ENCODE results near the gene VSTM4.

VSTM4 gene

DNA sequence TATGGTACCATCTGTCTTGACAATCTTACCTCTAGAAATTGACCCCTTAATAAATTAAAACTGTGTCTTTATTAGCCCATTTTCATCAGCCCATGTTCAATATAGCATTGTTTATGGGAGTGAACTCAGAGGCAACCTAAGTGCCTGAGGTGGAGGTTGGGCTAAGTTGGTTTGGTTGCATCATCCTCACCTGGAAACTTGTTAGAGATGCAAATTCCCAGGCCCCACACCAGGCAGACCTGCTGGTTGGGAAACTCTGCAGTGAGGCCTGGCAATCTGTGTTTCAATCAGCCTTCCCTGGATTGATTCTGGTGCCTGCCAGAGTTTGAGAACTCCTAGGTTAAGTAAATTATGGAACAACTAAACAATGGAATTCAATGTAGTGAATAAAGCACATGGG, 27.9 kb upstream of the VSTM4 start:
- Histone ChIP-seq H3K9me3 (ENCODE audit: control insufficient read depth in 2 of 2, low read length in 2 of 2) (peaks cover 3 to 4% of the 10 kb centered on the region in 2 donors), H3K4me3 (ENCODE audit: low read length in 2 of 2) (no peak overlapping the region), H3K27me3 (ENCODE audit: control insufficient read depth in 1 of 2, insufficient read depth in 2 of 2, low read length in 2 of 2) (no peaks in the 10 kb centered on the region), H3K27ac (ENCODE audit: low read length) (no peak overlapping the region), H3K4me1 (ENCODE audit: control insufficient read depth, insufficient read depth, low read length) (peaks cover 11% of the 10 kb centered on the region), H3K36me3 (ENCODE audit: control insufficient read depth in 2 of 2, insufficient read depth in 2 of 2, low read length in 2 of 2) (no peaks in the 10 kb centered on the region), H3K9ac (ENCODE audit: low read length in 2 of 2) (no peak overlapping the region)

DNA sequence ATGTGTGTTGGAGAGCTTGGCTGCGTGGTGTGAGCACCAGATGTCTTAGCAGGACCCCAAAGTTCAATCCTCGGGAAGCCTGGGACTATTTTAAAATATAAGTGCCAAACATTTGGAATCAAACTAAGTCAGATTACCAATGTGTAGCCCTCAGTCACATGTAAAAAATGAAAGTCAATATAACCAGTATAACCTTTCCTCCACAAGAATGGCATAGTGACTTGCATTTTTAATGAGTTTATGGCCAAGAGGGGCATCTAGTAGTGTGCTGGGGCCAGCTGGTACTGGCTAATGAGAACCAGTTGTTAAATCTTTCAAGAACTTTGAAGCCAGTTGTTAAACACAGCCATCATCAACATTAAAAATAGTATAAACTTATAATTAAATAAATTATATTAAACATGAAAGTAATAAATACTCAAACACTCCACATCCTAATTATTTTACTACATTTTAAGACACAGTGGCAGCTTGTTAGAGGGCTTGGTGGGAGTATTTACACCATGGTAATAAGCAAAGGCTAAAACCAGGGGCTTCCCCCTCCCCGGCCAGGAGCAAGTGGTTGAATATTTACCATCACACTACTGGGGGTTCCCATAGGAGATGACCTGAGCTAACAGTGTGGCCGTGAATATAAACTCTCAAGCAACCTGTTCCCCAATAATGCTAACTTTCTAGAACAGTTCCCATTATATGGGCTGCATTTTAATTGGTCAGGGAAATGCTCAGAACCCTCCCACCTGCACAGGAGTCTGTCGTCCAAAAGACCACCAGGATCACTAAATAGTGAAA, 26.4 kb upstream of the VSTM4 start:
- Histone ChIP-seq H3K9me3 (ENCODE audit: control insufficient read depth in 2 of 2, low read length in 2 of 2) (peaks cover 0 to 2% of the 10 kb centered on the region in 2 donors), H3K4me1 (ENCODE audit: control insufficient read depth, insufficient read depth, low read length) (peaks cover 11% of the 10 kb centered on the region), H3K27ac (ENCODE audit: low read length) (no peak overlapping the region), H3K27me3 (ENCODE audit: control insufficient read depth in 1 of 2, insufficient read depth in 2 of 2, low read length in 2 of 2) (no peaks in the 10 kb centered on the region), H3K4me3 (ENCODE audit: low read length in 2 of 2) (no peak overlapping the region), H3K36me3 (ENCODE audit: control insufficient read depth in 2 of 2, insufficient read depth in 2 of 2, low read length in 2 of 2) (no peaks in the 10 kb centered on the region), H3K9ac (ENCODE audit: low read length in 2 of 2) (no peak overlapping the region)

- Histone ChIP-seq H3K9ac (ENCODE audit: low read length in 2 of 2) (no peak overlapping the region), H3K27me3 (ENCODE audit: control insufficient read depth in 1 of 2, insufficient read depth in 2 of 2, low read length in 2 of 2) (no peaks in the 10 kb centered on the region), H3K27ac (ENCODE audit: low read length) (no peak overlapping the region), H3K36me3 (ENCODE audit: control insufficient read depth in 2 of 2, insufficient read depth in 2 of 2, low read length in 2 of 2) (no peaks in the 10 kb centered on the region), H3K4me3 (ENCODE audit: low read length in 2 of 2) (no peak overlapping the region), H3K4me1 (ENCODE audit: control insufficient read depth, insufficient read depth, low read length) (peaks cover 11% of the 10 kb centered on the region), H3K9me3 (ENCODE audit: control insufficient read depth in 2 of 2, low read length in 2 of 2) (peaks cover 0 to 2% of the 10 kb centered on the region in 2 donors)
Observed at GRCh38 chr10:49140304-49141177, 25.2 kb upstream of the VSTM4 start.

GRCh38 chr10:49139846-49140195, 24.5 kb upstream of the VSTM4 start:
- Histone ChIP-seq H3K27me3 (ENCODE audit: control insufficient read depth in 1 of 2, insufficient read depth in 2 of 2, low read length in 2 of 2) (no peaks in the 10 kb centered on the region), H3K4me3 (ENCODE audit: low read length in 2 of 2) (no peak overlapping the region), H3K9ac (ENCODE audit: low read length in 2 of 2) (no peak overlapping the region), H3K27ac (ENCODE audit: low read length) (no peak overlapping the region), H3K36me3 (ENCODE audit: control insufficient read depth in 2 of 2, insufficient read depth in 2 of 2, low read length in 2 of 2) (no peaks in the 10 kb centered on the region), H3K4me1 (ENCODE audit: control insufficient read depth, insufficient read depth, low read length) (peaks cover 11% of the 10 kb centered on the region), H3K9me3 (ENCODE audit: control insufficient read depth in 2 of 2, low read length in 2 of 2) (peaks cover 0 to 2% of the 10 kb centered on the region in 2 donors)

DNA sequence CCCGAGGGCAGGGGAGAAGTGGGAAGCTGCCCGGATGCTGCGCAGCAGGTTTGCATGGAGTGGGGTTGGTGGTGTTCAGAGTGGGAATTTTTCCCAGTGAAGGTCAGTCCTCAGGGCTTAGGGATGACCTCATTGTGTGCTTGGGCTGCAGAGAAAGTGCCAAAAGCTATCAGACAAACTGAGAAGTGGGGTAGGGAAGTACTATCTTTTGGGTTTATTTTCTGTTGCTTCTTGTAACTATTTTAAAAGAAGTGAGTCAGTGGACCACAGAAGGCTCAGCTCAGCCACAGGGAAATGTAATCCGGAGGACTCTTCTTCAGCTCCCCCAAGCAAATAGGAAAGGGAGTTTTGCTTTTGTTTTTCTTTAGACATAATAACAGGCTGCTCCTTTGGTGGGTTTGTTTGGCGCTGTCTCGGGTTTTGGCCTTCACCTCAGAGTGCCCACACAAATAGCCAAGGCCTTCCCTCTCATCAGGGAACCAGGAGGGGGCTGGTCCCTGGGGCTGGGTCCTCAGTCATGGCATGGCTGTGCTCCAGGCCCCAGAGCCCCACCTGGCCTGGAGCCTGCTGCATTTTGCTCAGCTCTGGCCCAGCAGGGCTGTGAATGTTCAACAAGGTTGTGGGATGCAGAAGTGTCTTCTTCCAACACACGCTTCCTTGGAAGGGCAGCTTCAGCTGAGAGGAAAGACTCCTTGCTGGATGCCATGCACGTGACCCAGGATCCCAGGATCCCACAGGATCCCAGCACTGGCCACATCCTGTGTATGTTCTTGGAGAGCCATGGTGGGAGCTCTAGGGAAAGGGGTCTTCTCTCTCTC, 23.9 kb upstream of the VSTM4 start:
- Histone ChIP-seq H3K4me1 (ENCODE audit: control insufficient read depth, insufficient read depth, low read length) (peaks cover 11% of the 10 kb centered on the region), H3K27ac (ENCODE audit: low read length) (no peak overlapping the region), H3K9ac (ENCODE audit: low read length in 2 of 2) (no peak overlapping the region), H3K4me3 (ENCODE audit: low read length in 2 of 2) (no peak overlapping the region), H3K9me3 (ENCODE audit: control insufficient read depth in 2 of 2, low read length in 2 of 2) (peaks cover 0 to 2% of the 10 kb centered on the region in 2 donors), H3K27me3 (ENCODE audit: control insufficient read depth in 1 of 2, insufficient read depth in 2 of 2, low read length in 2 of 2) (no peaks in the 10 kb centered on the region), H3K36me3 (ENCODE audit: control insufficient read depth in 2 of 2, insufficient read depth in 2 of 2, low read length in 2 of 2) (no peaks in the 10 kb centered on the region)

GRCh38 chr10:49138361-49138891, 23.1 kb upstream of the VSTM4 start:
- H3K9me3 ChIP-seq (ENCODE audit: control insufficient read depth in 2 of 2, low read length in 2 of 2): peaks cover 0 to 2% of the 10 kb centered on the region in 2 donors
- peaks cover 11% of the 10 kb centered on the region for H3K4me1 ChIP-seq (ENCODE audit: control insufficient read depth, insufficient read depth, low read length)
- no peak overlapping the region for H3K4me3 ChIP-seq (ENCODE audit: low read length in 2 of 2)
- H3K36me3 ChIP-seq (ENCODE audit: control insufficient read depth in 2 of 2, insufficient read depth in 2 of 2, low read length in 2 of 2): no peaks in the 10 kb centered on the region
- no peaks in the 10 kb centered on the region for H3K27me3 ChIP-seq (ENCODE audit: control insufficient read depth in 1 of 2, insufficient read depth in 2 of 2, low read length in 2 of 2)
- H3K27ac ChIP-seq (ENCODE audit: low read length): no peak overlapping the region
- H3K9ac ChIP-seq (ENCODE audit: low read length in 2 of 2): no peak overlapping the region

- Histone ChIP-seq H3K27ac (ENCODE audit: low read length) (no peak overlapping the region), H3K9me3 (ENCODE audit: control insufficient read depth in 2 of 2, low read length in 2 of 2) (peaks cover 0 to 2% of the 10 kb centered on the region in 2 donors), H3K9ac (ENCODE audit: low read length in 2 of 2) (no peak overlapping the region), H3K4me1 (ENCODE audit: control insufficient read depth, insufficient read depth, low read length) (peaks cover 11% of the 10 kb centered on the region), H3K4me3 (ENCODE audit: low read length in 2 of 2) (no peak overlapping the region), H3K27me3 (ENCODE audit: control insufficient read depth in 1 of 2, insufficient read depth in 2 of 2, low read length in 2 of 2) (no peaks in the 10 kb centered on the region), H3K36me3 (ENCODE audit: control insufficient read depth in 2 of 2, insufficient read depth in 2 of 2, low read length in 2 of 2) (no peaks in the 10 kb centered on the region)
Observed at GRCh38 chr10:49136525-49136924, 21.2 kb upstream of the VSTM4 start.

DNA sequence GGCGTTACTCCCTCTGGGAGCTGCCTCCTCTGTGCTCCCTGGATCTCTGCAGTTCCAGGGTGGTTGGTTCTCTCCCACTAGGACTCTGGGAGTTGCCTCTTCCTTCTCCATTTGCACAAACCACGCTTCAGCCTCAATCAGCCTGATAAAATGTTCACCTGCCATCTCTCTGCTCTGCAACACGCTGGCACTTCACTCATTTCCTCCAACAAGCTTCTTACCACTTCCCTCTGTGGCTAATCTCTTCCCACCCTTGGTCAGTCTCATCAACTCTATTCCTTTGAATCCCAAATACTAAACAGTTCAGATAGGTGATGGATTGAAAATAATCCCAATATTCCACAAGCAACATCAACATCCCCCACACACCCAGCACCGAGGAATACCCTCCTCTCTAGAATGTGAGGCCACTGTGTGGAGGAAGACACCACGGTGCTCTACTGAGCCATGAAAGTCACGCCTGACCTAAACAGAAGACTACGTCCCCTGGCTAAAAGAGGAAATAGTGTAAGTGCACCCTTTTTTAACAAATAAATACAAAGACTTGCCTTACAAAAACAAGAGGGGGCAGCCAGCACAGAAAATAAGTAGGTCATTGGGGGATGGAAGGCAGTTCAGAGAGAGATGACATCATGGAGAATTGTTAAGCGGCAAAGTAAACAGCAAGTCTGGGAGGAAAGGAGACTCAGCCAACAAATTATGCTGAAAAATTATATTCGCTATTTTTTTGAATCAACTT, 20.4 kb upstream of the VSTM4 start:
- H3K27ac ChIP-seq (ENCODE audit: low read length): no peak overlapping the region
- peaks cover 11% of the 10 kb centered on the region for H3K4me1 ChIP-seq (ENCODE audit: control insufficient read depth, insufficient read depth, low read length)
- no peak overlapping the region for H3K4me3 ChIP-seq (ENCODE audit: low read length in 2 of 2)
- no peaks in the 10 kb centered on the region for H3K36me3 ChIP-seq (ENCODE audit: control insufficient read depth in 2 of 2, insufficient read depth in 2 of 2, low read length in 2 of 2)
- H3K9ac ChIP-seq (ENCODE audit: low read length in 2 of 2): no peak overlapping the region
- peaks cover 0 to 2% of the 10 kb centered on the region in 2 donors for H3K9me3 ChIP-seq (ENCODE audit: control insufficient read depth in 2 of 2, low read length in 2 of 2)
- no peaks in the 10 kb centered on the region for H3K27me3 ChIP-seq (ENCODE audit: control insufficient read depth in 1 of 2, insufficient read depth in 2 of 2, low read length in 2 of 2)

DNA sequence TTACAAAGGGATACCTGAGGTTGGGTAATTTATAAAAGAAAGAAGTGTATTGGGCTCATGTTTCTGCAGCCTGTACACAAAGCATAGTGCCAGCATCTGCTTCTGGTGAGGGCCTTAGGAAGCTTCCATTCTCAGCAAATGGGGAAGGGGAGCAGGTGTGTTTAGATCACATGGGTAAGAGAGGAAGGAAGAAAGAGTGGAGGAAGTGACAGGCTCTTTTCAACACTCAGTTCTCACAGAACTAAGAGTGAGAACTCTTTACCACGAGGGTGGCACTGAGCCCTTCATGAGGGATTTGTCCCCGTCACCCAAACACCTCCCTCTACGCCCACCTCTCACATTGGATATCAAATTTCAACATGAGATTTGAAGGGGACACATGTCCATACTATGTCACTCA, 19.0 kb upstream of the VSTM4 start:
- no peaks in the 10 kb centered on the region for H3K36me3 ChIP-seq (ENCODE audit: control insufficient read depth in 2 of 2, insufficient read depth in 2 of 2, low read length in 2 of 2)
- H3K27me3 ChIP-seq (ENCODE audit: control insufficient read depth in 1 of 2, insufficient read depth in 2 of 2, low read length in 2 of 2): no peaks in the 10 kb centered on the region
- H3K9ac ChIP-seq (ENCODE audit: low read length in 2 of 2): no peak overlapping the region
- H3K9me3 ChIP-seq (ENCODE audit: control insufficient read depth in 2 of 2, low read length in 2 of 2): peaks cover 0 to 2% of the 10 kb centered on the region in 2 donors
- no peak overlapping the region for H3K27ac ChIP-seq (ENCODE audit: low read length)
- no peak overlapping the region for H3K4me3 ChIP-seq (ENCODE audit: low read length in 2 of 2)
- peaks cover 5% of the 10 kb centered on the region for H3K4me1 ChIP-seq (ENCODE audit: control insufficient read depth, insufficient read depth, low read length)

All from stomach smooth muscle (tissue), 2 donors.